Mesendoderm (in vitro differentiated cells): Measurements from ENCODE around the gene TFAP2B.

Experiments
- DNase-seq: peaks from one replicate; pipeline ENCODE4 v3.0.0; 2013
- H2AK5ac ChIP-seq: 2 replicates; pipeline ENCODE4 v1.6.1; 2013; ENCODE audit warnings: low read length, inconsistent platforms
- H2BK120ac ChIP-seq: 2 replicates; pipeline ENCODE4 v1.6.1; 2013; ENCODE audit warnings: low read depth, mild to moderate bottlenecking, low read length, moderate library complexity, mixed read lengths
- H2BK15ac ChIP-seq: replicated peaks from 2 replicates; pipeline ENCODE4 v1.6.1; 2013; ENCODE audit warnings: low read depth, mild to moderate bottlenecking, moderate library complexity
- H2BK5ac ChIP-seq: 2 replicates; pipeline ENCODE4 v1.6.1; 2013; ENCODE audit warnings: low read length, inconsistent platforms
- H3K18ac ChIP-seq: 2 replicates; pipeline ENCODE4 v1.6.1; 2013; ENCODE audit warnings: mild to moderate bottlenecking, low read length, mixed read lengths
- H3K23ac ChIP-seq: one replicate; pipeline ENCODE4 v1.6.1; 2013; ENCODE audit warnings: low read length
- H3K27ac ChIP-seq: 2 replicates; pipeline ENCODE4 v1.5.1; 2013; ENCODE audit warnings: low read depth, mild to moderate bottlenecking, inconsistent platforms, low read length, moderate library complexity
- H3K27me3 ChIP-seq: 2 replicates; pipeline ENCODE4 v1.6.1; 2013; ENCODE audit warnings: low read length, control low read depth, mild to moderate bottlenecking, inconsistent platforms; ENCODE audit not compliant: insufficient read depth, poor library complexity
- H3K36me3 ChIP-seq: 2 replicates; pipeline ENCODE4 v1.6.1; 2013; ENCODE audit warnings: low read length, inconsistent platforms; ENCODE audit not compliant: control insufficient read depth, insufficient read depth
- H3K4ac ChIP-seq: one replicate; pipeline ENCODE4 v1.6.1; 2013; ENCODE audit warnings: low read depth, mild to moderate bottlenecking, low read length, moderate library complexity
- H3K4me1 ChIP-seq: 2 replicates; pipeline ENCODE4 v1.6.1; 2013; ENCODE audit warnings: low read depth, low read length, inconsistent platforms; ENCODE audit not compliant: control insufficient read depth
- H3K4me2 ChIP-seq: 2 replicates; pipeline ENCODE4 v1.6.1; 2013; ENCODE audit warnings: low read length
- H3K4me3 ChIP-seq: 2 replicates; pipeline ENCODE4 v1.5.1; 2013; ENCODE audit warnings: mild to moderate bottlenecking, low read length
- H3K56ac ChIP-seq: one replicate; pipeline ENCODE4 v1.6.1; 2013; ENCODE audit warnings: low read length
- H3K79me1 ChIP-seq: 2 replicates; pipeline ENCODE4 v1.6.1; 2013; ENCODE audit warnings: low read length, inconsistent platforms
- H3K79me2 ChIP-seq: 2 replicates; pipeline ENCODE4 v1.6.1; 2013; ENCODE audit warnings: mild to moderate bottlenecking, low read length; ENCODE audit not compliant: control insufficient read depth, insufficient read depth
- H3K9ac ChIP-seq: 2 replicates; pipeline ENCODE4 v1.6.1; 2013; ENCODE audit warnings: low read length, inconsistent platforms
- H4K5ac ChIP-seq: one replicate; pipeline ENCODE4 v1.6.1; 2013; ENCODE audit warnings: low read length
- H4K8ac ChIP-seq: one replicate; pipeline ENCODE4 v1.6.1; 2013; ENCODE audit warnings: low read depth, mild to moderate bottlenecking, control low read depth, low read length, moderate library complexity
- WGBS: extraction: QIAGEN DNeasy Blood & Tissue Kit; methylation state at CpG from one replicate; pipeline ENCODE4 v1.1.7; 2013; ENCODE audit warnings: low lambda C conversion rate, missing lambda C conversion rate; ENCODE audit not compliant: insufficient coverage; ENCODE audit errors: extremely low coverage; 5-methylcytosine and 5-hydroxymethylcytosine counted together

Gene TFAP2B

GRCh38 chr6:50816947-50817645 lies 1.6 kb upstream of the TFAP2B start:
- H2BK15ac ChIP-seq: no peak overlapping the region
- no peak overlapping the region for H3K4me2 ChIP-seq
- 100% methylated on average over 1 of the region's 15 CpGs for WGBS
- no peak for DNase-seq
- no peak overlapping the region for H2BK120ac ChIP-seq
- H3K4ac ChIP-seq: no peak overlapping the region
- no peaks in the 10 kb centered on the region for H3K4me1 ChIP-seq
- no peak overlapping the region for H3K9ac ChIP-seq
- H4K8ac ChIP-seq: no peak overlapping the region
- no peak overlapping the region for H4K5ac ChIP-seq
- no peak overlapping the region for H3K4me3 ChIP-seq
- H3K79me2 ChIP-seq: no peaks in the 10 kb centered on the region
- H3K27me3 ChIP-seq: peaks cover 44% of the 10 kb centered on the region
- no peak overlapping the region for H2AK5ac ChIP-seq
- no peak overlapping the region for H3K56ac ChIP-seq
- no peaks in the 10 kb centered on the region for H3K36me3 ChIP-seq
- no peak overlapping the region for H3K27ac ChIP-seq
- no peak overlapping the region for H3K23ac ChIP-seq
- H3K18ac ChIP-seq: no peak overlapping the region
- H2BK5ac ChIP-seq: no peak overlapping the region
- H3K79me1 ChIP-seq: no peaks in the 10 kb centered on the region

- Histone ChIP-seq H3K23ac (no peak overlapping the region), H2AK5ac (no peak overlapping the region), H3K4ac (no peak overlapping the region), H3K4me3 (no peak overlapping the region), H3K79me2 (no peaks in the 10 kb centered on the region), H2BK5ac (no peak overlapping the region), H3K4me1 (no peaks in the 10 kb centered on the region), H2BK120ac (no peak overlapping the region), H2BK15ac (no peak overlapping the region), H3K79me1 (no peaks in the 10 kb centered on the region), H3K36me3 (no peaks in the 10 kb centered on the region), H3K4me2 (no peak overlapping the region), H3K56ac (no peak overlapping the region), H3K27me3 (peaks cover 49% of the 10 kb centered on the region), H3K18ac (no peak overlapping the region), H4K8ac (no peak overlapping the region), H4K5ac (no peak overlapping the region), H3K27ac (no peak overlapping the region), H3K9ac (no peak overlapping the region)
- no peak for DNase-seq
- no CpG with 5 or more reads among the region's 2 CpGs for WGBS
Measured at GRCh38 chr6:50817646-50817950, 1.1 kb upstream of the TFAP2B start.

DNA sequence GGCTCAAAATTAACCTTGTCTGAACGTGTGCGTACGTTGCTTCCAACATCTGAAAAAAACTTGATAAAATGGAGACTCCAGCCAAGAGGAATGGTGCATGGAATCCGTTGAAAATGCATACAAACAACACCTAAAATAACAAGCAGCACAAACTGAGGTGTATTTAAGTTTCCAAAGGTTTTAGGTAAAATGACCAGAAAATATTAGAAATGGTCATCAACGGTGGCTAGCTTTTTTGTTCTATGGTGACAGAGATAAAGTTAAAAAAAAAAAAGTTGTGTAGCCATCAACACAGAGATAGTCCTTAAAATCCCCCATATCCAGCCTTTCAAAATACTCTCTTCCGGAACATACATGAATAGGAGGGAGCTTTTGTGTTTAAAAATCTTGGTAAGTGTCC lies 651 bp upstream of the TFAP2B start:
- Histone ChIP-seq H3K23ac (no peak overlapping the region), H2BK120ac (no peak overlapping the region), H2BK15ac (no peak overlapping the region), H3K4me3 (no peak overlapping the region), H4K5ac (no peak overlapping the region), H3K4me2 (no peak overlapping the region), H3K4ac (no peak overlapping the region), H3K27ac (no peak overlapping the region), H4K8ac (no peak overlapping the region), H3K9ac (no peak overlapping the region), H3K18ac (no peak overlapping the region), H3K56ac (no peak overlapping the region), H2AK5ac (no peak overlapping the region), H3K79me2 (no peaks in the 10 kb centered on the region), H3K36me3 (no peaks in the 10 kb centered on the region), H3K4me1 (no peaks in the 10 kb centered on the region), H3K27me3 (peaks cover 53% of the 10 kb centered on the region), H2BK5ac (no peak overlapping the region), H3K79me1 (no peaks in the 10 kb centered on the region)
- WGBS: no CpG with 5 or more reads among the region's 6 CpGs
- no peak for DNase-seq

- DNase-seq: no peak
- no peak overlapping the region for H3K9ac ChIP-seq
- H3K27me3 ChIP-seq: peaks cover 67% of the 10 kb centered on the region
- H3K56ac ChIP-seq: no peak overlapping the region
- H3K4me2 ChIP-seq: peak overlapping the region; percentile 50
- no CpG with 5 or more reads among the region's 45 CpGs for WGBS
- H4K5ac ChIP-seq: no peak overlapping the region
- no peak overlapping the region for H3K27ac ChIP-seq
- H3K4ac ChIP-seq: no peak overlapping the region
- H4K8ac ChIP-seq: no peak overlapping the region
- H2AK5ac ChIP-seq: no peak overlapping the region
- H2BK15ac ChIP-seq: no peak overlapping the region
- H3K79me1 ChIP-seq: no peaks in the 10 kb centered on the region
- no peak overlapping the region for H3K18ac ChIP-seq
- H3K36me3 ChIP-seq: no peaks in the 10 kb centered on the region
- no peak overlapping the region for H2BK5ac ChIP-seq
- no peak overlapping the region for H3K4me3 ChIP-seq
- no peaks in the 10 kb centered on the region for H3K4me1 ChIP-seq
- H3K23ac ChIP-seq: peak overlapping the region; percentile 17
- no peak overlapping the region for H2BK120ac ChIP-seq
- no peaks in the 10 kb centered on the region for H3K79me2 ChIP-seq
Measured at GRCh38 chr6:50819466-50819903, 814 bp downstream of the TFAP2B start.

GRCh38 chr6:50819904-50820868 lies 1.5 kb downstream of the TFAP2B start:
- Histone ChIP-seq H3K79me1 (no peaks in the 10 kb centered on the region), H3K36me3 (no peaks in the 10 kb centered on the region), H3K18ac (no peak overlapping the region), H3K56ac (peak overlapping the region; percentile 38), H4K8ac (no peak overlapping the region), H3K23ac (peak overlapping the region; percentile 17), H3K4me2 (peak overlapping the region; percentile 50), H3K79me2 (no peaks in the 10 kb centered on the region), H4K5ac (no peak overlapping the region), H3K27me3 (peaks cover 72% of the 10 kb centered on the region), H3K9ac (no peak overlapping the region), H3K4me1 (no peaks in the 10 kb centered on the region), H2BK15ac (no peak overlapping the region), H3K27ac (no peak overlapping the region), H2BK120ac (no peak overlapping the region), H3K4me3 (no peak overlapping the region), H3K4ac (no peak overlapping the region), H2BK5ac (no peak overlapping the region), H2AK5ac (no peak overlapping the region)
- DNase-seq: no peak
- WGBS: 100% methylated on average over 2 of the region's 58 CpGs
